GM18517 (cell line): ENCODE results near the gene SCIN.
"Not testable (repeated sequence)": the region's sequence is repeated elsewhere in the genome, so short reads cannot be mapped to it uniquely, and the experiment has no call there.

ENCODE experiments used
- ATAC-seq: cut with Tn5 transposase; IDR thresholded peaks from one replicate; pipeline ENCODE4 v1.9.1; 2021; ENCODE audit warnings: mild to moderate bottlenecking, moderate library complexity; ENCODE audit not compliant: unreplicated experiment

Gene SCIN

DNA sequence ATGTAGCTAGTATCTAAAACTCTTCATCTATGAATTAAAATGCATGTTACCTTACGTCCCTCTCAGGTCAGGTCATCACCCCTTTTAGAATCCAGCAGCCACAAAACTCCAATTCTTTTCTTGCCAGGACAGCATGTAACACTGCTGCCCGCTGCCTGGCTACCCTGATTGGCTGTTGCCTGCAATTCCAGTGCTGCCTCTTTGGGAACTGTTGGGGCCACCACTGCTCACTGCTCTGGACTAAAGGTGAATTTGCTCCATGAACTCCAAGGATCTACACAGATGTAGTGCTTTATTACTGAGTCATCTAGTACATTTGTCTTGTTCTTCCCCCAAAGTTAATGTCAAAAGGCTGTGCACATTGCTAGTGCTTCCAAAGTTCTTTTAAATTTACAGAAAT, 40.4 kb downstream of the SCIN start:
- ATAC-seq, result no peak

DNA sequence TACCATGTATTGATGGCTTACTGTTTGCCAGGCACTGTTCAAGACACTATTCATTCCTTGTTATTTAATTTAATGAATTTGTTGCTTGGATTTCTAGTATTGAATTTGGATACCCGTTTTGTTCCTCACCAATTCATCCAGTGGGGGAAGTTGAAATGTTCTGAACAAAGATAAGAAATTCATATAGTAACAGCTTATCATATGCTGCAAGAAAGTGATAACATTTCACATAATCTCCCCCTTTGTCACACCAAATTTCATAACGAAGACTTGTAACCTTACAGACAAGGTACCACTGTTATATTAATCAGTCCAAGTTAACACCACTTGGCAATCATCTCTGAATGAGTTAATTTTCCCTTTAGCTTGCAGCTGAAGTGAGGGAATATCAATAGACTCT, 42.1 kb downstream of the SCIN start:
- no peak for ATAC-seq

DNA sequence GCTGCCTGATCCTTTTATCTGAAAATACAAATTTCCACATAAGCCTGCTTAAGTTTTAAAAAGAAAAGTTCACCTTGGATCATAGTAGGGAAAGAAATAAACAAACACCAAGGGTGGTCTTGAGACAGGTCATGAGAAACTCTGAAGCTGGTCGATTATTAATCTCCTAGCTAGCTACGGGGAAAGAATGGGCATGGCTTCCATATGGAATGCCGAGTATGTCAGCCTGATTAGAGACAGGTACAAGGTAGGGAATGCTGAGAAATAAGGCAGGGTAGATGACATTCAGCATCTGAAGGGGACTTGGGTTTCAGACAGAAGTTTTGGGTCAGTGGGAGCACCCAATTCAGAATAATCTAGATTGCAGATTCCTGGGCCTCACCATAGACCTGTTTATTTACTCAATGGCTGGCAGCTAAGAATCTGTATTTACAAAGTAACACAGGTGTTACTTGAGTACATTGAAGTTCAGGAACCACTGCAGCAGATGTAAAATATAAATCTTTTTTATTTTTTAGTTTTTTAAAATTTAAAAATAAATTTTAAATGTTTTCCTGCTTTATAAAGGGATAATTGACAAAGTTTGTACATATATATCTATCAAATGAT, 49.0 kb downstream of the SCIN start:
- no peak for ATAC-seq

DNA sequence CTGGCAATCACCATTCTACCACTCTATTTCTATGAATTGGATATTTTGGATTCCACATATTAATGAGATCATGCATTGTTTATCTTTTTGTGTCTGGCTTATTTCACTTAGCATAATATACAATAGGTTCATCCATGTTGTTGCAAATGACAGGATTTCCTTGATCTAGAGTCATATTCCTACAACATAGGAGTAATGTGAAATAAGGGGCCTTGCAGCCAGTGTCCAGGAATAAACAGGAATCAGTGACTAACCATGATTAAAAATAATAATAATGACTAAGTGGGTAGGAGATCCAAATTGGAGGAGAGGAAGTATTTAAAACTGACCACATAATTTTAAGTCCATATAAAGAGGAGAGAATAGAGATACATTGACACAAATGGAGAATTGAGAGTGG, 49.9 kb downstream of the SCIN start:
- ATAC-seq, result no peak

DNA sequence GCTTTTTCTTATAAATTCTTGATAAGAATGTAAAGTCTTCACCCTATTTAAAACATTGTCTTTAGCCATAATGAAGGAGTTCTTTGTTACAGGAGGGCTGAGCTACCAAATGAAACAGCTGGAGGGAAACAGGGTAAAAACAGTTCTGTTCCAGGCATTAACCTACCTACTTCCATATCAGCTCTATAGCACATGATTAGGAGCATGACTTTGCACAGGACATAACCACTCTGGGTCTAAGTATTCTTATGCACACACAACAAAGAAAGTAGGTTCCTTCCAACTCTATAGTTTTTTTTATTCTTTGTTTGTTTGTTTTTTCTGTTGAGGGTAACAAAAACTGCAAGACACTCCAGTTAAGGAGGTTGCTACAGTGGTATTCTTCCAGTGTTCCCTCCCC, 52.7 kb downstream of the SCIN start:
- ATAC-seq, result no peak

DNA sequence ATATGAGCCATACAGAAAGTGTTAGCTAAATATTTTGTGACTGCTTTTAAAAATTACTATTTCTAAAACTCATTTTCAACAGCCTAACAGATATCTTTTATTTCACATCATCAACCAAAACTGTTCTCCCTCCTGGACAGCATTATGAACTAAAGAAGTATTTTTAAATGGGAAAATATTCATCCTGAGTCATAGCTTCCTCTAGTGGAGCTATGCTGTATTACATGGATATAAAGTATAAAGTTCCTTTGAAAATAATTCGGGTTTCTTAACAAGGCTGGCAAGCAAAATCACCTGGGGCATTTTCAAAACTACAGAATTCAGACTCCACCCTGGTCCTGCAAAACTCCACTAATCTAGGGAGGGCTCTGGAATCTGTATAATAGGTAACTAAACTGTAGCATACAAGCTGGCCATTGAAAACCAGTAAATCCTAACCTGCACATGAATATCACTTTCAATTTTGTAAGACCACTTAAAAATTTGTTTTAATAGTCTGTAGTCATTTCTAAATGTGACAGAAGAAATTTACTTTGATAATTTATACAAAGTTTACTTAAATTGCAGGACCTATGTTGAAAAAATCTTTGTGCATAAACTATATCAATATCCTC, 53.5 kb downstream of the SCIN start:
- peak; percentile 64 for ATAC-seq

DNA sequence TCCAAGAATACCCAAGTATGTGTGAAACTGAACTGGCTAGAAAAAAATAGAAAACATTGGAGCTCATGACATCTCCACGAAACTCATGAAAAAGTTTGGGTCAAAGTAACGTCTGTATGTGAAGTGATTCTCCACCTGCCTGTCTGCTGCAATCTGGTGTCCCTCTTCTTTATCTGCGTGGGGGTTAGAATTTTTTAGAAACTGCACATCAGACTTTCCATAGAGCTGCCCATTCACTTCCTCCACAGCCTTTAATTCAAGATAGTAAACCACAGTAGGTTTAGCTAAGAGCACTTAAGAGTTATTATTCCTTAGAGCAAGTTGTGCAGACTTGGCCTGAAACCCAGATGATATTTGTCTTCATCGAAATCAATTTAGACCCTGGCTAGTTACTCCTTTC, 55.3 kb downstream of the SCIN start:
- ATAC-seq, result no peak

DNA sequence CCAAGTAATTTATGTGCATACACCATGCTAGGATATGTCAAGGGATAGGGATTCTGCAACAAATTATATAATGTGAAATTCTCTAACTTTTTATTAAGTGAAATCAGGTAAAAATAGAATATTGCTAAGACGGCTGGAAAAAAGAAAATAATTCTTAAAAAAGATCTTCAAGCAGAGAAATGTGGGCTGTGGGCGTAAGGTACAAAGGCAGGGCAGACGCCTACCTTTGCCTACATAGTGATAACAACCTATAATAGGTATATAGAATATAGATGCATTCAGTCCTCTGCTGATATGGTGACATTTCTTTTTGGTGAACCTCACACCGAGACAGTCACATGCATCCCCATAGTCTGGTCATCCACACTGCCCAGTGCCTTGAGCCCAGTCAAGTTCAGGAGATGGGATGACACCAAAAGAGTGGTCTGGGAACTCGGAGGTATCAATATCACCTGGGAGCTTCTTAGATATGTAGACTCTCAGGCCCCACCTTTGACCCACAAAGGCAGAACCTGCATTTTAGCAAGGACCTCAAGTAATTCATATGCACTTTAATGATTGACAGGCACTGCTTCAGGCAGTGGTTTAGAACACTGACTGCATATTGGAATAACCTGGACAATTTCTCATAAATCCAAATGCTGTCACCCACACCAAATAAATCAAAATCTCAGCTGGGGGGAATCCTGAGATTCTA, 59.4 kb downstream of the SCIN start:
- ATAC-seq, result no peak

DNA sequence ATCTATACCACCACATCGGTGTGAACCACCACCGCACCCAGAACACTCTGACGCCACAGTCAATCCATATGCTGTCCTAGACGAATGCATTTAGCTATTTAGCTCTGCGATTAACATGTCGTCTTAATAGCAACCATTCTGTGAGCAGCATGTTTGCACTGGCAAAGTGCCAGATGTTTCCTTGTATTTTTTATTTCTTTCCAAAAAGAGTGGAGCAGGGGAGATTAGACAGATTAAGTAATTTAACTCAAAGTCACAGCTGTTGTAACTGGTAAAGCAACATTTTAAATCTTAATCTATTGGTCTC, 59.9 kb downstream of the SCIN start:
- ATAC-seq, result no peak

DNA sequence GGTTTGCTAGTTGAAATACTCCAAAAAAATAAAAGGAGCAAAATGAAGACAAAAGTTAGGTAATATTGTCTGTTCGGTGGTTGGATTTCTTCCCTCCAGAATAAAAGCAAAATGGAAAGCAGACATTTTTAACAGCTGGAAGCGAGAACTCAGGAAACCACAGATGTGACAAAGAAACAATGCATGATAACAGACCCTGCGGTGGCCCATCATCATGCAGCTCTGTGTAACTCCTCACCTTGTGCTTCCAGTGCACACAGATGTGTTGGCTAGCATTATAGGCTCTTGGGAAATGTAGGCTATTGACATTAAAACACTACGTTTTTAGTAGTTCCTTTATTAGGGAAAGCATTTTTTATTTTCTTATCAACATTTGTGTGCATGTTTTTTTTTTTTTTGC, 63.1 kb downstream of the SCIN start:
- ATAC-seq, result no peak

DNA sequence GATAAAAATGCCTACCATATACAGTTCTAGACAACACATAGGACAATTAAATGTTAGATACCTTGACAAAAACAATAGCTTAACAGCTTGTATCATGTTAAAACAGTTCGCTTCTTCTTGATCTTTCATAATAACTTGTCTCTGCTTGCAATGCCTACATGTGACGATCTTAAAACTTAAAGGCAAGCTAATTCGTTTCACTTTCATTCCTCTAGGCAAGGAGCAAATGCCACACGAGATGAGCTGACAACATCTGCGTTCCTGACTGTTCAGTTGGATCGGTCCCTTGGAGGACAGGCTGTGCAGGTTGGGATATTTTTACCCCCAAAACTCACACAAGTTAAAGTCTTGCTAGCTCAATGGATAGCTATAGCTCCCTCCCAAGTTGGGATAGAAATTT, 65.3 kb downstream of the SCIN start:
- peak; percentile 89 for ATAC-seq

DNA sequence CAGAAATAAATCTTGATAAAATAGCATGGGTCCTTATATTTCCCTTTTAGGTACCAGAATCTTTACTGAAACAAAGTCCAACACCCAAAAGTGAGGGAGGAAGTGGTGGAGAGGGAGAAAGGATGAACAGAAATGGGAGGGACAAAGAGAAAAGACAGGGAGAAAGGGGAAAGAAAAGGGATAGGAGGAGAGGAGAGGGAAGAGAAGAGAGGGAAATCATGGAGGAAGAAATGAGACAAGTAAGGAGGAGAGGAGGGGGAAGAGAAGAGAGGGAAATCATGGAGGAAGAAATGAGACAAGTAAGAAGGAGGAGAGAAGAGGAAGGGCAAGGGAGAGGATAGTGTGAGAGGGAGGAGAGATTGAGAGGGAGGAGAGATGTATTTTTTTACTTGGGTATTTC, 66.8 kb downstream of the SCIN start:
- ATAC-seq, result no peak

DNA sequence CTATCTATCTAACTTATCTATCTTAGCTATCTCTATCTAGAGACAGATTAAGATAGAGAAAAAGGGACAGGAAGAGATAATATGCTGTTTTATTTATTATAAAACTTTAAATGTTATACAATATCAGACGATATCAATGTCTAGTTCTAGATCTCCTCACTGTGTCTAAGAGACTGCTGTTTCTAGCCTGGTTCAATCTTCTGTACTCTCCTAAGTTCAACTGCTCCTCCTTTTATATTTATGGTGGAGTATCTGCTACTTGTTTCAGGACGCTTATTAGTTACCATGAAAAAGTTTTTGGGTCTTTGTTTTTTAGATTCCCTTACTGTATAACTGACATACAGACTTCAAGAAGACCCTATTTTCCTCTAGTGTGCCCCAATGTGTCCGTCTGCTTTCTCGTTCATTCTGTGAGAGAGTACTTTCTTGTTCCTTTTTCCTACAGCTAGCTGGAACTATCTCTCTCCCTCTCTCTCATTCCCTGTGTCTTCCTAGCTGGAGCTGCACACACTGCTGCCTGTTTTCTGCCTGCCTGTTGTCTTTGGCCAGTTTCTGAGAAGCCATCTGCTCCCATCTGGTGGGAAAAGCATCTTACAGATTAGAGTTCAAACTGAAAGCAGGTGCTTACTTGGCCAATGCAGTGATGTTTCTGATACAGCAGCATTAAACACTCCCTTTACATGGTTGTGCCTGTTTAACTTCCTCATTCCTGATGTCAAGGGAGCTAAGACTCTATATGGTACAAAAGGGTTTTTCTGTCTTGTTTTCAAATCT, 67.5 kb downstream of the SCIN start:
- ATAC-seq, result no peak

DNA sequence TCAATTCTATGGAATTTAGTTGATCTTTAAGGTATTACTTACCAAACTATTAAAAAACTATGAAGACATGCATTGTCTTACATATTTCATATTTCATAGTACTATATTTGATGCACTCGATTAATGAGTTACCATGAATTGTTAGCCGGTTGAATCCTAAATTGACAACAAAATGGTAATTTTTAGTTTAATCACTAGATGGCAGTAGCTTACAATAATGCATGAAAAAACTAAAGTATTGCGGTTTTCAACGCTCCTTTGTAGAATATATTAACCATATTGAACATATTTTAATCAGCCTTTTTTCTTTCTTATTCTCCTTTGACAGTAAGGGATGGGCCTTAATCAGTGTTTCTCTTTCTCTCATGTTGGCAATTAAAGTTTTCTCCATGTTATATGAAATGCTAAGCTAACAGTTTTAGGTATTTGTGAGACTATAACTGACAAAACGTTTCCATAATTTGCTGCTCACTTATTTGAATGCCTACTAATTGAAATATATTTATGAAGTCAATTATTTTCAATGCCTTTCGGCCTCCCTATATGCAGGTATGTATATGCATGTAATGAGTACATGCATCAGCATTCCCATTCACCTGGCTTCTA, 68.4 kb downstream of the SCIN start:
- ATAC-seq, result peak; percentile 47

DNA sequence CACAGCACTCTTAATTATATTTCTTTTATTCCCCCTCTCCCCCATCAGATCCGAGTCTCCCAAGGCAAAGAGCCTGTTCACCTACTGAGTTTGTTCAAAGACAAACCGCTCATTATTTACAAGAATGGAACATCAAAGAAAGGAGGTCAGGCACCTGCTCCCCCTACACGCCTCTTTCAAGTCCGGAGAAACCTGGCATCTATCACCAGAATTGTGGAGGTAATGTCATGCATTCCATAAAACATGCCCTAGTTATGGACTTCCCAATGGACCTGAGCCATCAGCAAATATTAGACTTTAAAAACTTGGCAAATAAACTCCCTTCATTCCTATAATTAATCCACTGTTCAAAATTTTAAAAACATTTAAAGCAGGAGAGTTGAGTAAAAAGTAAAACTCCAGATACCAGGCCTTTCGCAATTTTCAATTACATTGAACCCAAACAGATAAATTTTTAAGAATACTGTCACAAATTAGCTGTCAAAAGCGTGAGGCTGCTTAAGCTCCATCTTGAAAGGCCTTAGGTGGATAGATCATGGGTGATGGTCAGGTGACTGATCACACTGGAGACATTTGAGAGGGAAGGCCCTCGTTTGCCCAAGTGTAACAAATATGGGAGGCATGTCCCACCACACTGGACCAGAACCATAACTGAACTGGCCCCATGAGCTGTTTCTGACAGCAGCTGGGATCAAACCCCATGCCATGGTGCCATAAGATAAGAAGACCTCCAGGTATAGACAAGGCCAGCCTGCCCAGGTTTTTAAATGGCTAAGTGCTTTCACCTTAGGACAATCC, 70.0 kb downstream of the SCIN start:
- no peak for ATAC-seq

DNA sequence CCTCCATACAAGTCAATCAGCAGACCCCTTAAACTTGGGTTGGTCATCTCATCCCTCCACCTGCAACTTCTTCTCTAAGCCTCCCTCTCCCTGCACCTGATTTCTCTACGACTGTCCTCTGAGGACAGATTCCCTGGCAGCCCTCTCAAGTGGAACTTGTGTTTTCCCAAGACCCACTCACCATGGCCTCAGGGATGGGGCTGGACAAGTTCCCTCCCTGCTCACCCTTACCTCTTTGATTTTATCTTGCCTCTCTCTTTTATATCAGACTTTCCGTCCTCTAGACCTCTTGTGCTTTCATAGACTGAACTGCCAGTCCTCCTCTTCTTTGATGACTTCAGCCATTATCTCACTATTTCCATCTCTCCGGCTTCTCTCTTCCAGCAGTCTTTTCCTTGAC, 70.7 kb downstream of the SCIN start:
- no peak for ATAC-seq

DNA sequence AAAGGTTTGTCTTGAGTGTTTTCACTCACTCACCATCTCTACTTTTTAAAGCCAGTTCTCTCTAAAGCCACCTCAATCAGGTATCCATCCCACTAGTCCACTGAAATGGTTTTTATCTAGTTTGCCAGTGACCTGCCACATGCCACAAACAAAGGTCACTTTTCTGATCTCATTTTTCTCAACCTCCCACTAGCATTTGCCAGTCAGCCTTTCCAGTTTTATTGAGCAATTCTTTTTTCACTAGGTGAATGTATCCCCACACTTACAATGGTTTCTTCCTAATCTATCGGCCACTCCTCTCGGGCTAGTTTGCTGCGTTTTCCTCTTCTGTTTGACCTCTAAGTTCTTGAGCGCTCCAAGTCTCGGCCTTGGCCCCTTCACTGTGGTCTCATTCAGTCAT, 72.0 kb downstream of the SCIN start:
- no peak for ATAC-seq

DNA sequence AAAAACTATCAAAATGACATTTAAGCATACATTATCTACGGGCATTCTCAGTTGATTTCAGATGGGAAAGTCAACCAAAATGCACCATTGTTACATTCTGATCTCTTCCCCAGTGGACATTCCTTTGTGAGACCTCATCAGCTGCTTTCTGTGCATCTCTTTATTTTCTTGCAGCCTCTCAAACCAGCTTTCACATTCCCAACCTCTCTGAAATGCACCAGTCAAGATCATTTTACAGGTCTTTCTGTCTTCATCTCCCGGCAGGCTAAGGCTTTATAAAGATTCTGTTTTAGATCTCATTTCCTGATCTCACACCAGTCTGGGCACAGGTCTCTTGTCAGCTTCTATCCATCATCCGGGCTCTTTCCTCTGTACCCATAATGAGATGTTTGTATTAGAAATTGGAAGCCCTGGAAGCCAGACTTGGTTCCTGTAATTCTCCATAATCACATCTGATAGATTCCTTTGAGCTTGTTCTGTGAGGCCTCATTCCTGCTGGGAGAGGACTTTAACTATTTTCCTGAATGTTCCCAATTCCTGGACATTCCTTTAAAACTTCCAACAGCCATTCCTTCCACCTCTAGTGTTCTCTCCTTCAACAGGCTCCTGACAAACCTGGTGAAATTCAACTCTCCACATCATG, 72.6 kb downstream of the SCIN start:
- no peak for ATAC-seq

DNA sequence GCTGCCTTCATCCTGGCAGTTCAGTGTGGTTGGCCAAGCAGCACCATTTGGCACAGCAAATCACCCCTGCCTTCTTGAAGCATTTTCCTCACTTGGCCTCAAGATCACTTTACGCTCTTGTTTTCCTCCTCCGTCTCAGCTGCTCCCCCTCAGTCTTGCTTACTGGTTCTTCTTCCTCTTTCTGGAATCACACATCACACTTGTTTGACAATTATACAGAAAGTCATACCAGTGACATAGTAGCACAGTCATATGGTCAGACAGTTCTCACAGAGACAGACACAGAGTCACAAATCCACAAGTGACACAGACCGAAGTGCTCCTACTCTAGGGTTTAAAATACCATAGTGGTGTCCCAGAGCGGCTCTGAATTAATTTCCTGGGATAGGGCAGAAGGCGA, 73.1 kb downstream of the SCIN start:
- no peak for ATAC-seq

DNA sequence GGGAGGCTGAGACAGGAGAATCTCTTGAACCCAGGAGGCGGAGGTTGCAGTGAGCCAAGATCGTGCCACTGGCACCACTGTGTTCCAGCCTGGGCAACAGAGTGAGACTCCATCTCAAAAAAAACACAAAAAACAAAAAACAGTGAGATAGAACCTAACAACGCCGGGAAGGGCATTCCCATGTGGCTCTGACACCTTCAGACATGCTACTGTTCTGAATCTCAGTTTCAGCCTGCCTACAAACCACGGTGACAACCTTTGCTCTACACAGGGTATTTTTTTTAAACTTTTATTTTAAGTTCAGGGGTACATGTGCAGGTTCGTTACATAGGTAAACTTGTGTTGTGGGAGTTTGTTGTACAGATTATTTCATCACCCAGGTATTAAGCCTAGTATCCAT, 74.7 kb downstream of the SCIN start:
- ATAC-seq, result not testable (repeated sequence)
